Left renal cortex interstitium (tissue), 4 donors: ENCODE measurements around the gene CPA1. TPM values are rescaled to one million over a fixed set of nuclear protein-coding genes. Genes with fewer than 3 reads are reported as not detected.
"Not testable (repeated sequence)": the region's sequence is repeated elsewhere in the genome, so short reads cannot be mapped to it uniquely, and the experiment has no call there.

Source experiments
- DNase-seq, 4 donors: peaks; one replicate each; pipeline ENCODE4 v3.0.0-alpha.2; 2013; ENCODE audit warnings: low read depth in 4 of 4, low spot score in 2 of 4, missing footprints in 1 of 4
- polyA plus RNA-seq, 4 donors: library from polyadenylated mRNA; unstranded; fragments of 120-200 nt; gene quantifications; one replicate each; pipeline ENCODE4 v1.2.1, GENCODE V29; 2013; ENCODE audit not compliant: insufficient read length in 4 of 4

Gene CPA1
- polyA plus RNA-seq, 4 donors: 1.3 to 2.5 (median 1.7) TPM

DNA sequence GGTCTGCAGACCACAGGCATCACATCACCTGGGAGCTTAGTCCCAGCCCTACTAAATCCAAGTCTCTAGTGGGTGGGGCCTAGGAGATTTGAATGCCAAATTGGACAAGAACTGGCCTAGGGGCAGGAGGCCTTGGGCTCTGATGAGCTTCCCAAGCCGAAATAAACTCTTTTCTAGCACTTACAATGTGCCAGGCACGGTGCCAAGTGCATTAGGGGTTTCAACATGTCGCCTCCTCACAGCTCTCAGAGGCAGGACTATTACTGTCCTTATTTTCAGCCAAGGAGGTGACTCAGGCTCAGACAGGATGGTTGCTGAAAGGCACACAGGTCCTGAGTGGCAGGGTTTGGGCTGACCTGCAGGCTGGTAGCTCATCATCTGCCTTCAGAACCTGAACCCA is 9.2 kb upstream of the CPA1 start:
- no peak for DNase-seq

DNA sequence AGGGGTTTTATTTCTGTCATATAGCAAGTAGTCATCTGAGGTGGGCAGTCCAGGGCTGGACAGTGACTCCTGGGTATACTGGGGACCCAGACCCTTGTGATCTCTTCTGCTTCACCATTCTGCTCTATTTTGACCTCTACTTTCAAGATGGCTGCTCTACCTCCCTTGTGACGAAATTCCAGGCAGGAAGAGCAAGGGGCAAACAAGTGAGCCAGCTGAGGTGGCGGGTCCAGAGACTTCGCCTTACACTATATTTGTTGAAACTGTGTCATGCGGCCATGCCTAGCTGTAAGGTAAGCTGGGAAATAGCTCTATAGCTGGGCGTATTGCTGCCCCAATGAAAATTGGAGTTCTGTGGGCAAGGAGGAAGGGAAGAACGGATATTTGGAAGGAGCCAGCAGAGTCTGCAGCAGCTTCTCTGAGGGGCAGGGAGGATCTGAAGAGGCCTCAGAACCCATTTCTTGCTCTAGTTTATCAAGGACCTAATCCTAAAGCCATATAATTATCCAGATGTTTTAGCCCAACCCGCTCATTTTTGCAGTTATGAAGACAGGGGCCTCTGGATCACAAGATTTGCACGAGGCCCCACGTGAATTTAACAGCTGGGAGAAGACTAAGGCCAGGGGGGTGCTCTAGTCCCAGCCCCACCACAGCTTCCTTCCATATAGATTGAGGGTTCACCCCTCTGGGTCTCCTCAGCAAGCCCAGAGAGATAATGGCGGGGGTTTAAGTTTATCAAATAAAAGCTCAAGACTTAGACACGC is 7.7 kb upstream of the CPA1 start:
- no peak for DNase-seq

DNA sequence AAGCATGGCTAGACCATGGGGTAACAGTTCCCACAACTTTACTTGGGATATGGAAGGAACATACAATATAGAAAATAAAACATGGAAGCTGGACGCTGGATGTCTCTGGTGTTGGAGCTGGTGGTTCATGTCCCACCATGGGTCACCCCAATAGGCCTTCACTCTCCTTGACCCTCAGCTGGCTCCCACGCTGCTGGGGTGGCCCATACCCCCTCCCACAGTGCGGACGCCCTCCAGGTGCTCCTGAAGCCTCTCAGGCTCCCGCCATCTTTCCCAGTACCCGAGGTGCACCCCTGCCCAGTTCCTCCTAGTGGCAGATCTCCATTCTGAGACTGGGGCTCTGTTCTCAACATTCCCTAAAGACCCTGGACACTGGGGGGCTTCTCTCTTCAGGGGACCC is 5.8 kb upstream of the CPA1 start:
- DNase-seq: no peak

DNA sequence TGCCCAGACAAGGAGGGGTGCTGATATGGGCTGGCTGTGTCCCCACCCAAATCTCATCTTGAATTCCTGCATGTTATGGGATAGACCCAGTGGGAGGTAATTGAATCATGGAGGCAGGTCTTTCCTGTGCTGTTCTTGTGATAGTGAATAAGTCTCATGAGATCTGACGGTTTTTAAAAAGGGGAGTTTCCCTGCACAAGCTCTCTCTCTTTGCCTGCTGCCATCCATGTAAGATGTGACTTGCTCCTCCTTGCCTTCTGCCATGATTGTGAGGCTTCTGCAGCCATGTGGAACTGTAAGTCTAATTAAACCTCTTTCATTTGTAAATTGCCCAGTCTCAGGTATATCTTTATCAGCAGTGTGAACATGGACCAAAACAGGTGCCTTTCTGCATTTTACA is 3.8 kb upstream of the CPA1 start:
- not testable (repeated sequence) for DNase-seq

DNA sequence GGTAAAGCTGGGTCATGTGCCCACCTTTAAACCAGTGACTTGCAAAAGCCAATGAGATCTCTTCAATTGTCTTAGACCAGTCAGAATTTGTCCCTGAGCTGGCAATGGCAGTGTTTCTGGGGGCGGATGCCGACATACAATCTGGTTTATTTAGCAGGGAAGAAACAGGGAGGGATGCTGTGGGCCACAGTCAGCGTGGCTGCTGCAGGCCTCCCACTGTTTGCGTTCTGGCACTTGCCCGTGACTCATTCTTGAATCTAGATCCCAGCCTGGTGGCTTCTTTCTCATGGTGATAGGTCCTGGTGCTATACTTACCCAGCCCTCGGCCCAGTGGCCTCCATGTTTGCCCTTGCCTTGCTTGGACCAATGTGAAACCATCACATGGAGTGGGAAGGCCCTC is 3.1 kb upstream of the CPA1 start:
- DNase-seq: no peak

DNA sequence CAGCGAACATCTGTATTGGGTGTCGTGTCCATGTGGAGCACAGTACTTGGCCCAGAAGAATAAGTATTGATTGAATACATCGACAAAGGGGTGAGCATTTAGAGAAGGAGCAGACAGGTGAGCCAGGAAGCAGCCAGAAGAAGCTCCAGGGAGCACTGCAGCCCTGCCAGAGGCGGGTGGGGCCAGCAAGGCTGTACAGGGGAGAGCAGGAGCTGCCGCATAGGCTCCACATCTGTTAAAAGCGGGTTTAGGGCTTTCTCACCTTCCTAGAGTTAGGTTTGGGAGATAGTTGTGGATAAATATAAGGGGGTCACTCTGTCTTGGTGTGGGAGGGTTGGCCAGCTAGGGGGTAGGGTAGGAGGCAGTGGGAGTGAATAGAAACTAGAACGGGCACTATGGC is 1.3 kb upstream of the CPA1 start:
- no peak for DNase-seq

DNA sequence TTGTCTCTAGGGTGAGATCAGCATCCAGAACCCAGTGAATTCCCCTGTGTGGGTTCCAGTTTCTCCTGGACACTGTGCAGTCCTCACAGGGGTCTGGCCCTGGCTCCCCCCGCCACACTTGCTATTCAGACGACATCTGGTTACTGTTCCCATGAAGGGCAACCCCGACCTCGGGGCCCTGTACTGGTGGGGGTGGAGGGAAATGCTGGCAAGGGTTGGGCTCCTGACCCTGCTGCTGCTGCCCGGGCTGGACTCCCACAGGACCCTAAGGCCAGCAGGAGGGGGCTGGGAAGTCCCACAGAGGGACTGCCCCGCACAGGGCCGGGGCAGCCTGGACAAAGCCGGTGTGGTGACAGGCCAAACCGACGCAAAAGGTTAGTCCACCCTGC is 768 bp upstream of the CPA1 start:
- no peak for DNase-seq

DNA sequence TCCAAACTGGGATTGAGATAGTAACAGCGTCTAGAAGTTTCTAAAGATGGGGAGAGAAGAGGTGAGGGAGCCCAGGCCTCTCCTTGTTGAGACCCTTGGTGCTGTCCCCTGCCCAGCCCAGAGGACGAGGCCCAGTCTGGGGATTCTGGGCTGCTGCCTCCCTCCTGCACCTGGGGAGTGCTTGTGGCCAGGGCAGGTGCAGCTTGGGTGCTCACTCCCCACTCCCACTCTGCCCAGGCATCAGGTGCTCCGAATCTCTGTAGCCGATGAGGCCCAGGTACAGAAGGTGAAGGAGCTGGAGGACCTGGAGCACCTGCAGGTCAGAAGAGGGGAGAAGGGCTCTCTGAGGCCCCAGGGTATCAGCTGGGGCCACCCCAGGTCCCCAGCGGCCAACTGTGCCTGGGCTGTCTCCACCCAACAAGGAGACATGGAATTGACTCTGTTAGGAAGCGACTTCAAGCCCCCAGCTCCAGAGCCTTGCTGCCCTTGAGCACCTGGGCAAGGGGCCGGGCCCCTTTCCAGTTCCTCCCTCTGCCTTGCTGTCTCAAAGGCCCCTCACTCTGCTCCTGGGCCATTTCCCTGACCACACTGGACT is 664 bp downstream of the CPA1 start:
- no peak for DNase-seq

DNA sequence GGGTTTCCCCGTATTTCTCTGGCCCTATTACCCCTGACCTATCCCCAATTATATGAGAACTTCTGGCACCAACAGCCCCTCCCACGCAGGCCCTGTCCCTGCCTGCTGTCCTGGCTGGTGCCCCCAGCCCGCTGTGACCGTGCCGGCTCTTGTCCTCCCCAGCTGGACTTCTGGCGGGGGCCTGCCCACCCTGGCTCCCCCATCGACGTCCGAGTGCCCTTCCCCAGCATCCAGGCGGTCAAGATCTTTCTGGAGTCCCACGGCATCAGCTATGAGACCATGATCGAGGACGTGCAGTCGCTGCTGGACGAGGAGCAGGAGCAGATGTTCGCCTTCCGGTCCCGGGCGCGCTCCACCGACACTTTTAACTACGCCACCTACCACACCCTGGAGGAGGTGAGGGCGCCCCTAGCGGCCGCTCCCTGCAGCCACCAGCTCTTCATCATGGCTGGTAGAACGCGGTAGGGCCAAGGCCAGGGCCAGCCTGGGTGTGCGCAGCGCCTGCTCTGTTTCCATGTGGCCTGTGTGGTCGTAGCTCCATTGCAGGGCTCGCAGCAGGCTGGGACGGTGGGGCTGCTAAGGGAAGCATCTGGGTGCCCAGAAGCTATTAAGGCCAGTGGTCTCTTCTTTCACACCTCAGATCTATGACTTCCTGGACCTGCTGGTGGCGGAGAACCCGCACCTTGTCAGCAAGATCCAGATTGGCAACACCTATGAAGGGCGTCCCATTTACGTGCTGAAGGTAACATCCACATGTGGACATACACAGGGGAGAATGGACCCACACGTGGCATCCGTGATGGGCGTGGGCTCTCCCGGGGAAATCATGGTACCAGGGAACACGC is 1.4 kb downstream of the CPA1 start:
- no peak for DNase-seq

DNA sequence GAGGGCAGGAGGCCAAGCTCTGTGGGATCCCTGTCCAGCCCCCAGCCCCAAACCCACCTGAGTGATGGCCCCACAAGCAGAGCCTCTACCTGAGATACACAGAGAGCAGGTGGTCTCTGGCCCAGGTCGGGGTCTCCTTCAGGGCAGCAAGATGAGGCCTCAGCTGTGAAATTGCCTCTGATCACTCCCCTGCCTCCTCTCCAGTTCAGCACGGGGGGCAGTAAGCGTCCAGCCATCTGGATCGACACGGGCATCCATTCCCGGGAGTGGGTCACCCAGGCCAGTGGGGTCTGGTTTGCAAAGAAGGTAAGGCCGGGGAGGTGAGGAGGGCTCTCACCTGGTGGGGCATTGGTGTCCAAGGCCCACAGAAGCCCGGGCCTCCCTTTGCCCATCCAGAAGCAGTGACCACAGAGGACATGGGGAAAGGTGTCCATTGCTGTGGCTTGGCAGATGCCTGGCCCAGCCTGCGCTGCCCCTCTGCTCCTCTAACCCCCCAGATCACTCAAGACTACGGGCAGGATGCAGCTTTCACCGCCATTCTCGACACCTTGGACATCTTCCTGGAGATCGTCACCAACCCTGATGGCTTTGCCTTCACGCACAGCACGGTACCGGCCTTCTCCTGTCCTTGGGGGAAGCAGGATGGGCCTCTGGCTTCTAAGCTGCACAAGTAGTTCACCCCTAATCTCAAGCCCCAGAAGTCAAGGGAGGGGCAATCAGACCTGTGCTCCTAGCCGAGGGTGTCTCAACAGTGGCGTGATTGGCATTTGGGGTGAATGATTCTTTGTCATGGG is 3.1 kb downstream of the CPA1 start:
- DNase-seq: no peak

DNA sequence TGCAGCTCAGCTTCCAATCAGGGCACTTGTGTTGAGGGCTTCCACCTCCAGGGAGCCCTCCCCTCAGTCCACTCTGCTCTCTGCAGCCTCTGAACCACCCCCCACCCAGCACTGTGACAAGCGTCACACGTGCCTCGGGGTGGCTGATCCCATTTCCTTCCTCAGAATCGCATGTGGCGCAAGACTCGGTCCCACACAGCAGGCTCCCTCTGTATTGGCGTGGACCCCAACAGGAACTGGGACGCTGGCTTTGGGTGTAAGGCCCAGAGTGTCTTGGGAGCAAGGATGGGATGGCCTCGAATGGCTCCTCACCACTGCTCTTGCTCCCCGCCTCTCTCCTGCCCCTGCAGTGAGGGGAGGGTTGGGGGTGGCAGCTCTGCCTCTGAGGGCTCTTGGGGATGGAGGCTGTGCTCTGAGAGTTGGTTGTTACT is 4.1 kb downstream of the CPA1 start:
- no peak for DNase-seq

DNA sequence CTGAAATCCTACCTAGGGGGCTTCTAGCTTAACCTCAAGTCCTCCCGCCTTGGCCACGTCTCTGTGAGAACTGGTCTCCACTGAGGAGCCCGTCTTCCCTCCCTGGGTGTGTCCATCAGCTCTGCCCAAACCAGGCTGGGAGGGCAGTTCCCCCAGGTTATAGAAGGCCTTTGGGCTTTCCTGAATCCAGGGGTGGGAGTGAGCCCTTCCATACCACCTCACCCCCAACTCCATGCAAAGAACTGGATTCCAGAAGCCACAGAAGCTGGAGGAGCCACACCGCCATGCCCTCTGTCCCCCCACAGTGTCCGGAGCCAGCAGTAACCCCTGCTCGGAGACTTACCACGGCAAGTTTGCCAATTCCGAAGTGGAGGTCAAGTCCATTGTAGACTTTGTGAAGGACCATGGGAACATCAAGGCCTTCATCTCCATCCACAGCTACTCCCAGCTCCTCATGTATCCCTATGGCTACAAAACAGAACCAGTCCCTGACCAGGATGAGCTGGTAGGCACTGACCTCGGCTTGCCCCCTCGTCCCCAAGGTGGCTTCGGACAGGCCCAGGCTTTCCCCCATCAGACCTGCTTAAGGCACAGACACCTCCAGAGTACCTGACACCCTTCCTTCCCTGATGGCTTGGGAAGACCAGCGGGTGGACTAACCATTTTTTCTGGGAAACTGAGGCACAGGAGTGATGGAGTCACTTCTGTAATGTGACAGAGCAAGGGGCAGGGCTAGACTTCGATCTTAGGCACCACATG is 4.7 kb downstream of the CPA1 start:
- no peak for DNase-seq

DNA sequence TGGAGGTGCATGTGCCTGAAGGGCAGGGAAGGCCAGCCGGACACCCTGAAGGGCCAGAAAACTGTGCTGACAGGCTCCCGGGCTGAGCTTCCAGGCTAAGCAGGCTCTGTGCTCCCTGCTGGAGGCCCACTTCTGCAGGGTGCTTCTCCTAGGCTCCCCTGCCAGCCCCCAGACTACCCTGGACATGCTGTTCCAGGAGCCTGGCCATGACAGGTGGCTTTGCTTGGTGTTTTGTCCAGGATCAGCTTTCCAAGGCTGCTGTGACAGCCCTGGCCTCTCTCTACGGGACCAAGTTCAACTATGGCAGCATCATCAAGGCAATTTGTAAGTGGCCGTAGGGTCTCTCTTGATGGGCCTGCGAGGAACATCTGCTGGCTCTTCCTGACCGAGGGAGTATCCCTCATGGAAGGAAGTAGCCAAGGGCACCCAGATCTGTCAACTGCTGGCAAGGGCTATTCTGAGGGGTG is 5.3 kb downstream of the CPA1 start:
- no peak for DNase-seq

DNA sequence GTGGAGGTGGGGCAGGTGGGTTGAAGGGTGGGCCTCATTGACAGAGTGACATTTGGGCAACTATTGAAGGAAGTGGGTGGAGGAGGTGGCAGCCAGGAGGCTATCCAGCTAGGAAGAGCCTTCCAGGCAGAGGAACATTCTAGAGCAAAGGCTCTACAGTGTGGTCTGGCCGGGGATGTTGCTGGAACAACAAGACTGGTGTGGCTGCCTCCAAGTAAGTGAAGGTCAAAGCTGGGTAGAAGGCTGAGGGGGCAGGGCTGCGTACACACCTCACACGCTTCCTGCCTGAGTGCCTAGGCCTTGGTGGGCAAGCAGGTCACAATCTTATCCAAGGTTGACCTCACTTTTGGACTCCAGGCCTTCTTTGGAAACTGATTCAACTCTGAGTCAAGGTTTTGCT is 6.6 kb downstream of the CPA1 start:
- DNase-seq: no peak

DNA sequence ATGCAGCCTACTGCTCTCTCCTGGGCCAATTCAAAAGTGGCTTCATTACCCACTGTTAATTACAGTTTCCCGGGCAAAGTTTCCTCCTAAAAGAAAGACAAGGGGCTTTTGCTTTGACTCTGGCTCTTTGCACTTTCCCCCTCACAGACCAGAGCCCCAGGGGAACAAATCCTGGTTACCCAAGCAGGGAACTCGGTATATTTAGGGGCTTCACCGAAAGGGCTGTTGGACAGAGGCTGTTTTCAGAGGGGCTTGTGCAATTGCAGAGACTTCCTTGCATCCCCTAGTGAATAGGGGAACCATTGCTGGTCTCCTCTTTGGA is 7.0 kb downstream of the CPA1 start:
- DNase-seq: no peak

DNA sequence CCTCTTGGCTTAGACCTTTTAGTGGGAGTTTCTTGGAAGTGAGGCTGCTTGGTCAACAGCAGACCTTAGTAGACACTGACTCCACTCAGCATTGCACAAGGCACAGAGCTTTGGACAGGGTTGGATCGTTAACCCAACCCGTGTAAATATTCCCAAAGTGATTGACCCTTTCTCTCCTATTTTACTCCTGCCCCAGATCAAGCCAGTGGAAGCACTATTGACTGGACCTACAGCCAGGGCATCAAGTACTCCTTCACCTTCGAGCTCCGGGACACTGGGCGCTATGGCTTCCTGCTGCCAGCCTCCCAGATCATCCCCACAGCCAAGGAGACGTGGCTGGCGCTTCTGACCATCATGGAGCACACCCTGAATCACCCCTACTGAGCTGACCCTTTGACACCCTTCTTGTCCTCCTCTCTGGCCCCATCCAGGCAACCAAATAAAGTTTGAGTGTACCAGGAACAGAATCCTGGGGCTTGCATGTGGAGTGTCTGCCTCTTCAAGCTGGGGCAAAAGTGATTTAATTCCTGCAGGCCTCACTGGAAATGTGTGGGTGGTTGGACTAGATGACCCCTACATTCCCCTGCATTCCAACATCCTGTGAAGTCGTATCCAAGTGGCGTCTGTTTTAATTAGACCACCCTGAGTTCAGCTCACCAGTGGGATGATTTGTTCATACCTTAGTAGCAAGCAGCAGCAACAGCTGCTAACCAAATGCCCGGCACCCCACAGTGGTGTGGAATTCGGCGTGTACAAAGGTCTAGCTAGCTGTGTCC is 7.5 kb downstream of the CPA1 start:
- peak in 1 of 4 donors; percentile 55 for DNase-seq

DNA sequence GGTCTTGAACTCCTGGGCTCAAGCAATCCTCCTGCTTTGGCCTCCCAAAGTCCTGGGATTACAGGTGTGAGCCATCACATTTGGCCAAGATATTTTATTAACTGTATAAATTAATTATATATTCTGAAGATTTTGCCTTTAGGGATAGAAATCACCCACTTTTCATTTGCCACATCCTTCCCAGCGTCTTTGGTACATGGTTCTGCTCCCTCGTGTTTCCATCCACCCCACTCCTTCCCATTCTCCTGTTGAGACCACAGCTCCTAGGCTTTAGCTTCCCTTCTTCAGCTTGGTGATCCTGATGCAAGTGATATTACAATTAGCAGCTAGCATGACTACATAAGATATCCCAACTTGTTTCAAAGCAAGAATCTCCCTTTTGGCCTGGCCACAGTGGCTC is 8.4 kb downstream of the CPA1 start:
- DNase-seq: no peak

DNA sequence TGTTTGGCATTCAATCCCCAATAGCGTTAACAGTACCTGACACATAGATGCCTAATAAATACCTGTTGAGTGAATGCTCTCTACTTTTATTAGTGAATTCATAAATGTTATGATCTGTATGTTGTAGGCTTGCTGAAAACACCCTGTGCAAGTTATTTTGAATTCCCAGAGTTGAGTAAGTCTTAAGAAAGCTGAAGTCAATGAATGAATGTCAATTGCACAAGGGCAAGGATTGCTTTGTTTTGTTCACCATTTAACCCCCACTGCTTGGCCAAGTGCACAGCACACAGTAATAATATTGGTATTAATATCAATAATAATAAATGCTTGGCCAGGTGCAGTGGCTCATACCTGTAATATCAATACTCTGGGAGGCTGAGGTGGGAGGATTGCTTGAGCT is 10.2 kb downstream of the CPA1 start:
- no peak for DNase-seq

DNA sequence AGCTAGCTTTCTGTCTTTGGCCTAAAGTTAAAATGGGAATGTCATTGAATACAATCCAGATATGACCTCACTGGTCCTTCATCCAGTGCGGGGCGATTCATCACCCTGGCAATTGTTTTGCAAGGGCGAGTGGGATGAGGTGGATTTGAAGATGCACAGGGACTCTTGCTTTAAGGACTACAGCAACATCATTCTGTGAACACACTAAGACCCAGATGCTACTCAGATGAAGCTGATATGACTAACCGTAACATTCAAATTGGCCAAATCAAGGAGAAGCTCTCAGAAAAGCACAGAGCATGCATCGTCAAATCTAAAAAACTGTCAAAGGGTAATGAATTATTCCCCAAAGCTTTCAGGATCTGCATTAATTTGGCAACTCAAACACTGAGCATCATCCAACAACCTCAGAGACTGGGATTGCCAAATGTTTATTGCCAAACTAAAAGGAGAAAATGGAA is 12.8 kb downstream of the CPA1 start:
- no peak for DNase-seq
